A549 (cell line): ENCODE results near the gene TDP2.

Source experiments
- CHD4 ChIP-seq: fragments of 200-600 bp; sonication (generic); IDR thresholded peaks from 2 replicates; pipeline ENCODE4 v1.6.1; 2016; ENCODE audit warnings: antibody characterized with exemption, mild to moderate bottlenecking, borderline replicate concordance
- CTCF ChIP-seq: fragments of >200 bp; sonication (Bioruptor Twin); formaldehyde crosslinking; IDR thresholded peaks from 3 replicates; pipeline ENCODE4 v1.5.1; 2016
- ESRRA ChIP-seq: fragments of 150-350 bp; IDR thresholded peaks from 2 replicates; pipeline ENCODE4 v1.6.1; 2014; ENCODE audit warnings: mild to moderate bottlenecking, low read length, borderline replicate concordance
- FOXS1 ChIP-seq: fragments of 250-450 bp; sonication (Bioruptor Pico); IDR thresholded peaks from 2 replicates; pipeline ENCODE4 v1.5.0; 2020; ENCODE audit warnings: mild to moderate bottlenecking, moderate library complexity
- MAX ChIP-seq: IDR thresholded peaks from 2 replicates; pipeline ENCODE4 v1.6.1; 2012
- MYC ChIP-seq: IDR thresholded peaks from 2 replicates; pipeline ENCODE4 v1.6.1; 2012; ENCODE audit warnings: mild to moderate bottlenecking, inconsistent platforms, low read length, improper control_type of control experiment, borderline replicate concordance
- NFE2L2 ChIP-seq: fragments of 150-350 bp; conservative IDR thresholded peaks from 2 replicates; pipeline ENCODE4 v1.6.1; 2014; ENCODE audit warnings: low read length
- POLR2A ChIP-seq: IDR thresholded peaks from 2 replicates; pipeline ENCODE4 v1.6.1; 2012; ENCODE audit warnings: mild to moderate bottlenecking, low read length
- RAD21 ChIP-seq, 2 experiments: fragments of >200 bp in 1 of 2; sonication (Bioruptor Twin) in 1 of 2; formaldehyde crosslinking in 1 of 2; IDR thresholded peaks in 1 of 2; conservative IDR thresholded peaks in 1 of 2; 2 replicates in 1 of 2; 3 replicates in 1 of 2; pipeline ENCODE4 v1.6.1; 2012 to 2018; ENCODE audit warnings: inconsistent platforms in 1 of 2
- REST ChIP-seq: fragments of 200-600 bp; sonication (generic); IDR thresholded peaks from 2 replicates; pipeline ENCODE4 v1.6.1; 2016; ENCODE audit warnings: antibody characterized with exemption, mild to moderate bottlenecking, moderate library complexity
- SMC3 ChIP-seq: fragments of >200 bp; sonication (Bioruptor Twin); formaldehyde crosslinking; IDR thresholded peaks from 3 replicates; pipeline ENCODE4 v1.6.1; 2018; ENCODE audit warnings: inconsistent platforms

GRCh38 chr6:24607310-24608105 is 59.2 kb downstream of the TDP2 start:
- TF ChIP-seq MYC: no peak
- no peak for TF ChIP-seq FOXS1
- TF ChIP-seq CTCF: no peak
- no peak for TF ChIP-seq ESRRA
- TF ChIP-seq NFE2L2: no peak
- no peak for TF ChIP-seq POLR2A
- no peak for TF ChIP-seq RAD21 (conservative IDR thresholded peaks at IDR 0.05 in 1 of 2, IDR thresholded peaks at IDR 0.05 in 1 of 2)
- no peak for TF ChIP-seq MAX
- no peak for TF ChIP-seq SMC3
- no peak for TF ChIP-seq CHD4
- TF ChIP-seq REST: no peak
